Measurements from ENCODE around the gene PCDHGA8. TPM values are rescaled to one million over a fixed set of nuclear protein-coding genes. Genes with fewer than 3 reads are reported as not detected.
"Not testable (repeated sequence)": the region's sequence is repeated elsewhere in the genome, so short reads cannot be mapped to it uniquely, and the experiment has no call there.

The PCDHGA8 gene
- total and polyA plus RNA-seq, 2 donors: 0.25 to 9.1 TPM

DNA sequence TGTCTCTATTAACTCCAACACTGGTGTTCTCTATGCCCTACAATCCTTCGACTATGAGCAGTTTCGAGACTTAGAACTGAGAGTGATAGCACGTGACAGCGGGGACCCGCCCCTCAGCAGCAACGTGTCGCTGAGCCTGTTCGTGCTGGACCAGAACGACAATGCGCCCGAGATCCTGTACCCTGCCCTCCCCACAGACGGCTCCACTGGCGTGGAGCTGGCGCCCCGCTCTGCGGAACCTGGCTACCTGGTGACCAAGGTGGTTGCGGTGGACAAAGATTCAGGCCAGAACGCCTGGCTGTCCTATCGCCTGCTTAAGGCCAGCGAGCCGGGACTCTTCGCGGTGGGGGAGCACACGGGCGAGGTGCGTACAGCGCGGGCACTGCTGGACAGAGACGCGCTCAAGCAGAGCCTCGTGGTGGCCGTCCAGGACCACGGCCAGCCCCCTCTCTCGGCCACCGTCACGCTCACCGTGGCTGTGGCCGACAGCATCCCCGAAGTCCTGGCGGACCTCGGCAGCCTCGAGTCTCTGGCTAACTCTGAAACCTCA is 30.4 kb downstream of the PCDHGA8 start:
- no peak overlapping the region for H3K27ac ChIP-seq (ENCODE audit: low read depth)
- no peak overlapping the region for H3K4me3 ChIP-seq (ENCODE audit: low read depth, low read length)
- no peaks in the 10 kb centered on the region for H3K36me3 ChIP-seq (ENCODE audit: insufficient read depth)
- no peak for DNase-seq (ENCODE audit: extremely low spot score)
- no peaks in the 10 kb centered on the region for H3K4me1 ChIP-seq (ENCODE audit: insufficient read depth)
- WGBS: 24% methylated on average over 42 of the region's 42 CpGs

DNA sequence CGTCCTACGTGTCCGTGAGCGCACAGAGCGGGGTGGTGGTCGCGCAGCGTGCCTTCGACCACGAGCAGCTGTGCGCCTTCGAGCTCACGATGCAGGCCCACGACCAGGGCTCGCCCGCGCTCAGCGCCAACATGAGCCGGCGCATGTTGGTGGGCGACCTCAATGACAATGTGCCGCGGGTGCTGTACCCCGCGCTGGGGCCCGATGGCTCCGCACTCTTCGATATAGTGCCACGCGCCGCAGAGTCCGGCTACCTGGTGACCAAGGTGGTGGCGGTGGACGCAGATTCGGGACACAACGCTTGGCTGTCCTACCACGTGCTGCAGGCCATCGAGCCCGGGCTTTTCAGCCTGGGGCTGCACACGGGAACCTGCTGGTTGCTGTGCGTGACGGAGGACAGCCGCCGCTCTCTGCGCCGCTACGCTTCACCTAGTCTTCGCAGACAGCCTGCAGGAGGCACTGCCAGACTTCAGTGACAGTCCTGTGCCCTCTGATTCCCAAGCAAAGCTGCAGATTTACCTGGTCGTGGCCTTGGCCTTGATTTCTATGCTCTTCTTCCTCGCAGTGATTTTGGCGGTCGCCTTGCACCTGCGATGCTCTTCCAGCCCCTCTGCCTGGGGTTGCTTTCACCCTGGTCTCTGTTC is 35.5 kb downstream of the PCDHGA8 start:
- H3K36me3 ChIP-seq (ENCODE audit: insufficient read depth): no peaks in the 10 kb centered on the region
- no peak overlapping the region for H3K27ac ChIP-seq (ENCODE audit: low read depth)
- WGBS: 40% methylated on average over 53 of the region's 53 CpGs
- DNase-seq (ENCODE audit: extremely low spot score): no peak
- H3K4me3 ChIP-seq (ENCODE audit: low read depth, low read length): no peak overlapping the region
- H3K4me1 ChIP-seq (ENCODE audit: insufficient read depth): no peaks in the 10 kb centered on the region

DNA sequence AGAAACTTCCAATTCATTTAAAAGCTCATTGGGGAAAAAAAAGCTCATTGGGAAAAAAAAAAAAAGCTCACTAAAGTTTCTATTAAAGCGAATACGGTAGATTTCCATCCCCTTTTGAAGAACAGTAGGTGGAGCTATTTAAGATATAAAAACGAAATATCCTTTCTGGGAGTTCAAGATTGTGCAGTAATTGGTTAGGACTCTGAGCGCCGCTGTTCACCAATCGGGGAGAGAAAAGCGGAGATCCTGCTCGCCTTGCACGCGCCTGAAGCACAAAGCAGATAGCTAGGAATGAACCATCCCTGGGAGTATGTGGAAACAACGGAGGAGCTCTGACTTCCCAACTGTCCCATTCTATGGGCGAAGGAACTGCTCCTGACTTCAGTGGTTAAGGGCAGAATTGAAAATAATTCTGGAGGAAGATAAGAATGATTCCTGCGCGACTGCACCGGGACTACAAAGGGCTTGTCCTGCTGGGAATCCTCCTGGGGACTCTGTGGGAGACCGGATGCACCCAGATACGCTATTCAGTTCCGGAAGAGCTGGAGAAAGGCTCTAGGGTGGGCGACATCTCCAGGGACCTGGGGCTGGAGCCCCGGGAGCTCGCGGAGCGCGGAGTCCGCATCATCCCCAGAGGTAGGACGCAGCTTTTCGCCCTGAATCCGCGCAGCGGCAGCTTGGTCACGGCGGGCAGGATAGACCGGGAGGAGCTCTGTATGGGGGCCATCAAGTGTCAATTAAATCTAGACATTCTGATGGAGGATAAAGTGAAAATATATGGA is 38.1 kb downstream of the PCDHGA8 start, which contains the start of gene PCDHGA12:
TSS of gene PCDHGA12 (plus strand) at position 176 of the 782 bp plus-strand sequence. CDS start at position 429, 253 bp downstream.
- H3K4me3 ChIP-seq (ENCODE audit: low read depth, low read length): peak within 1 kb of the TSS; percentile 0
- H3K4me1 ChIP-seq (ENCODE audit: insufficient read depth): no peaks in the 10 kb centered on the region
- DNase-seq (ENCODE audit: extremely low spot score): no peak
- no peak within 1 kb of the TSS for H3K27ac ChIP-seq (ENCODE audit: low read depth)
- no peaks in the 10 kb centered on the region for H3K36me3 ChIP-seq (ENCODE audit: insufficient read depth)
- WGBS: 15% methylated on average over 33 of the region's 33 CpGs

DNA sequence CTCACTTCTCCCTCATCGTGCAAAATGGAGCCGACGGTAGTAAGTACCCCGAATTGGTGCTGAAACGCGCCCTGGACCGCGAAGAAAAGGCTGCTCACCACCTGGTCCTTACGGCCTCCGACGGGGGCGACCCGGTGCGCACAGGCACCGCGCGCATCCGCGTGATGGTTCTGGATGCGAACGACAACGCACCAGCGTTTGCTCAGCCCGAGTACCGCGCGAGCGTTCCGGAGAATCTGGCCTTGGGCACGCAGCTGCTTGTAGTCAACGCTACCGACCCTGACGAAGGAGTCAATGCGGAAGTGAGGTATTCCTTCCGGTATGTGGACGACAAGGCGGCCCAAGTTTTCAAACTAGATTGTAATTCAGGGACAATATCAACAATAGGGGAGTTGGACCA is 38.9 kb downstream of the PCDHGA8 start:
- Histone ChIP-seq H3K36me3 (ENCODE audit: insufficient read depth) (no peaks in the 10 kb centered on the region), H3K4me3 (ENCODE audit: low read depth, low read length) (peak overlapping the region; percentile 0), H3K4me1 (ENCODE audit: insufficient read depth) (no peaks in the 10 kb centered on the region), H3K27ac (ENCODE audit: low read depth) (no peak overlapping the region)
- DNase-seq (ENCODE audit: extremely low spot score): no peak
- WGBS: 14% methylated on average over 37 of the region's 37 CpGs

DNA sequence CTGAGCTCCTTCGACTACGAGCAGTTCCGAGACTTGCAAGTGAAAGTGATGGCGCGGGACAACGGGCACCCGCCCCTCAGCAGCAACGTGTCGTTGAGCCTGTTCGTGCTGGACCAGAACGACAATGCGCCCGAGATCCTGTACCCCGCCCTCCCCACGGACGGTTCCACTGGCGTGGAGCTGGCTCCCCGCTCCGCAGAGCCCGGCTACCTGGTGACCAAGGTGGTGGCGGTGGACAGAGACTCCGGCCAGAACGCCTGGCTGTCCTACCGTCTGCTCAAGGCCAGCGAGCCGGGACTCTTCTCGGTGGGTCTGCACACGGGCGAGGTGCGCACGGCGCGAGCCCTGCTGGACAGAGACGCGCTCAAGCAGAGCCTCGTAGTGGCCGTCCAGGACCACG is 39.9 kb downstream of the PCDHGA8 start:
- H3K4me3 ChIP-seq (ENCODE audit: low read depth, low read length); H3K4me1 ChIP-seq (ENCODE audit: insufficient read depth); H3K27ac ChIP-seq (ENCODE audit: low read depth); H3K36me3 ChIP-seq (ENCODE audit: insufficient read depth); DNase-seq (ENCODE audit: extremely low spot score): not testable (repeated sequence)
- WGBS: 34% methylated on average over 37 of the region's 38 CpGs

DNA sequence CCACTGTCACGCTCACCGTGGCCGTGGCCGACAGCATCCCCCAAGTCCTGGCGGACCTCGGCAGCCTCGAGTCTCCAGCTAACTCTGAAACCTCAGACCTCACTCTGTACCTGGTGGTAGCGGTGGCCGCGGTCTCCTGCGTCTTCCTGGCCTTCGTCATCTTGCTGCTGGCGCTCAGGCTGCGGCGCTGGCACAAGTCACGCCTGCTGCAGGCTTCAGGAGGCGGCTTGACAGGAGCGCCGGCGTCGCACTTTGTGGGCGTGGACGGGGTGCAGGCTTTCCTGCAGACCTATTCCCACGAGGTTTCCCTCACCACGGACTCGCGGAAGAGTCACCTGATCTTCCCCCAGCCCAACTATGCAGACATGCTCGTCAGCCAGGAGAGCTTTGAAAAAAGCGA is 40.3 kb downstream of the PCDHGA8 start:
- H3K36me3 ChIP-seq (ENCODE audit: insufficient read depth); H3K4me3 ChIP-seq (ENCODE audit: low read depth, low read length); DNase-seq (ENCODE audit: extremely low spot score); H3K27ac ChIP-seq (ENCODE audit: low read depth); H3K4me1 ChIP-seq (ENCODE audit: insufficient read depth): not testable (repeated sequence)
- 25% methylated on average over 29 of the region's 29 CpGs for WGBS

DNA sequence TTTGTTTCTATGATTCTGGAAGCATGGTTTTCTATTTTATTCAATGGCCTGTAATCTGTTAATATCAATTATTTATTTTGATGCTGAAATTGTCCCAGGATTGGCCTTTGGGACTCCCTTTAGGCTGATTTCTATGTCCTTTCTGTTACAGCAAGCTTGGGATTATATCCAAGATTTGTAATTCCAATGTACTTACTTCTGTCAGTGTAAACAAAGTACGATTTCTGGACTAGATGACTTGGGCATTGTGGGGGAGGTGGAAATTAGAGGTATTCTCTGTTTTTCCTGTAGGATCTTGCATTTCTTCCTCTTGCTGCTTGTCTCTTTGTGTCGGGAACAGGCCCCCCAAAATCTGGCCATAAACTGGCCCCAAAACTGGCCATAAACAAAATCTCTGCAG is 41.6 kb downstream of the PCDHGA8 start:
- WGBS: 76% methylated on average over 2 of the region's 2 CpGs
- DNase-seq (ENCODE audit: extremely low spot score): no peak
- H3K36me3 ChIP-seq (ENCODE audit: insufficient read depth): no peaks in the 10 kb centered on the region
- H3K4me3 ChIP-seq (ENCODE audit: low read depth, low read length): no peak overlapping the region
- H3K27ac ChIP-seq (ENCODE audit: low read depth): no peak overlapping the region
- no peaks in the 10 kb centered on the region for H3K4me1 ChIP-seq (ENCODE audit: insufficient read depth)

DNA sequence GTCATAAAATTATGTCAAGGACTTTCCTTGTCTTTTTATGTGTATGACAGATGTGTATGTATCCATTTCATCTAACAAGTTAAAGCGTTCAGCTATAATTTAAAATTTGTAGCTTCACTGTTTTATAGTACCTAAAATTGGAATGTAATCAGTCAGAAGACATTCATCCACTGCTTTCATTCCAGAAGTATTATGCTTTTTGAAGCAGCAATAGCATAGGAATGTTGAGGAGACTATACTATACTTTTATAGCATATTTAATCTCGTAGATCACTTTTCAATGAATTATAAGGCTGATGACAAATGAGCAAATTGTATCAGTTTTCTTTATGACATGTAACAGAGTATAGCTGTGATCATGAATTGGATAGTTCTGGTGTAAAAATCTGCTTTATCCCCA is 44.8 kb downstream of the PCDHGA8 start:
- H3K4me1 ChIP-seq (ENCODE audit: insufficient read depth): no peaks in the 10 kb centered on the region
- 92% methylated on average over 2 of the region's 2 CpGs for WGBS
- H3K4me3 ChIP-seq (ENCODE audit: low read depth, low read length): no peak overlapping the region
- no peak overlapping the region for H3K27ac ChIP-seq (ENCODE audit: low read depth)
- no peaks in the 10 kb centered on the region for H3K36me3 ChIP-seq (ENCODE audit: insufficient read depth)
- DNase-seq (ENCODE audit: extremely low spot score): no peak

DNA sequence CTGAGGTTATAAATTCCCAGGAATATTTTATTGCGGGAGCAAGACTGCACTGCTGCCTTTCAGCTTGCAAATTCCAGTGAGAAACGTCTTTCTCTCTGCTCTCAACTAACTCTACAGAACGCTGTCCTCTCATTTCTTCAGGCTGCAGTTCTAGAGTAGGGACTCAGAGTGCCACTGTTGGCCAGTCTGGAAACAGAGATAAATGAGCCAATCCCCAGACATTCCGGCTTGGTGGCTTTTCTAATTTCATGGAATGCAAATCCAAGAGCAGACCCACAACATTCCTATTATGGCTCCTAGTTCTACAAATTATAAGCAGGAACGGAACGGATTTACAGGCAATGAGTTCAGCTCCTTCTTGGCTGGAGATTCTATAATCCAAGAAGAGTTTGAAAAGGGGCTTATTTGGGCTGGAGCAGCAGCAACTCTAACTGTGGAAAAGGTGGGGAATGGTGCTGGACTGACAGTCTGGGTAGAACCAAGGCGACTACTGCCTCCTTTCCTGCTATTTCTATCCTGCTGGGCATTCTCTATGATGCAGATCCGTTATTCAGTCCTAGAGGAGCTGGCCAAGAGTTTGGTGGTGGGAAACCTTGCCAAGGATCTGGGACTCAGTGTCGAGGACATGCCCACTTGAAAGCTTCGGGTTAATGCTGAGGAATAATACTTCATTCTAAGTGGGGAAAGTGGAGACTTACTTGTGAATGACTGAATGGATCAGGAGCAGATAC is 47.1 kb downstream of the PCDHGA8 start:
- H3K27ac ChIP-seq (ENCODE audit: low read depth): no peak overlapping the region
- H3K4me1 ChIP-seq (ENCODE audit: insufficient read depth): no peaks in the 10 kb centered on the region
- H3K4me3 ChIP-seq (ENCODE audit: low read depth, low read length): no peak overlapping the region
- DNase-seq (ENCODE audit: extremely low spot score): no peak
- 62% methylated on average over 10 of the region's 10 CpGs for WGBS
- H3K36me3 ChIP-seq (ENCODE audit: insufficient read depth): no peaks in the 10 kb centered on the region

DNA sequence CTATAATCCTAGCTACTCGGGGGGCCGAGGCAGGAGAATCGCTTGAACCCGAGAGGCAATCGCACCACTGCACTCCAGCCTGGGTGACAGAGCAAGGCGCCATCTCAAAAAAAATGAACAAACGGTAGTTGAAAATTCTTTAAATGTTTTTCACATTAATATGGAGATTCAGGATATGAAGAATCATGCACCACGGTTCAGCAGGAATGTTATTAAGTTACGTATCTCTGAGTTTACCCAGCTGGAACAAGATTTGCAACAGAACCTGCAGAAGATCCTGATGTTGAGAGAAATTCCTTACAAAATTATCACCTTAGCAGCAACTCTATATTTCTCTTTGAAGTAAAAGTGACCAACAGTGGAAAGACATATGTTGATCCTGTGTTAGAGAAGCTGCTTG is 47.9 kb downstream of the PCDHGA8 start:
- H3K4me1 ChIP-seq (ENCODE audit: insufficient read depth): no peaks in the 10 kb centered on the region
- no peaks in the 10 kb centered on the region for H3K36me3 ChIP-seq (ENCODE audit: insufficient read depth)
- WGBS: 95% methylated on average over 9 of the region's 9 CpGs

DNA sequence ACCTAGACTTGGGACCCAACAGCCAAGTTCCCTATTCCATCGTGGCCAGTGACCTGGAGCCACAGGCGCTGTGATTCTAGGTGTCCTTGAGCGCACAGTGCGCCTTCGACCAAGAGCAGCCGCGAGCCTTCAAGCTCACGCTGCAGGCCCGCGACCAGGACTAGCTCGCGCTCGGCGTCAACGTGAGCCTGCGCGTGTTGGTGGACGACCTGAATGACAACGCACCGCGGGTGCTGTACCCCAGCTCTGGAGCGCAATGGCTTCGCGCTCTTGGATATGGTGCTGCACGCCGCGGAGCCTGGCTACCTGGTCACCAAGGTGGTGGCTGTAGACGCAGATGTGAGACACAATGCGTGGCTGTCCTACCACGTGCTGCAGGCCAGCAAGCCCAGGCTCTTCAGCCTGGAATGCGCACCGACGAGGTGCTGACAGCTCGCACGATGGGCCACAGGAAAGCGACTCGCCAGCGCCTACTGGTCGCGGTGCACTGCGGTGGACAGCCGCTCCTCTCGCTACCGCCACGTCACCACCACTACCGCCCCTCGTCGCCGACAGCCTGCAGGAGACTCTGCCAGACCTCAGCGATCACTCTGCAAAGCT is 49.2 kb downstream of the PCDHGA8 start:
- no peak for DNase-seq (ENCODE audit: extremely low spot score)
- WGBS: 44% methylated on average over 50 of the region's 50 CpGs
- H3K4me1 ChIP-seq (ENCODE audit: insufficient read depth): no peaks in the 10 kb centered on the region
- H3K36me3 ChIP-seq (ENCODE audit: insufficient read depth): no peaks in the 10 kb centered on the region
- H3K4me3 ChIP-seq (ENCODE audit: low read depth, low read length): no peak overlapping the region
- H3K27ac ChIP-seq (ENCODE audit: low read depth): no peak overlapping the region

More for the DNA sequence above, 47.9 kb downstream of the PCDHGA8 start:
- Histone ChIP-seq H3K27ac (ENCODE audit: low read depth) (no peak overlapping the region), H3K4me3 (ENCODE audit: low read depth, low read length) (no peak overlapping the region)
- DNase-seq (ENCODE audit: extremely low spot score): no peak

Data from urinary bladder (tissue), 4 donors.